ENCODE measurements around the gene SLX9. TPM values are rescaled to one million over a fixed set of nuclear protein-coding genes. Genes with fewer than 3 reads are reported as not detected.

The SLX9 gene
- total RNA-seq, 1 experiment from 2014 or later = 77.2 TPM

DNA sequence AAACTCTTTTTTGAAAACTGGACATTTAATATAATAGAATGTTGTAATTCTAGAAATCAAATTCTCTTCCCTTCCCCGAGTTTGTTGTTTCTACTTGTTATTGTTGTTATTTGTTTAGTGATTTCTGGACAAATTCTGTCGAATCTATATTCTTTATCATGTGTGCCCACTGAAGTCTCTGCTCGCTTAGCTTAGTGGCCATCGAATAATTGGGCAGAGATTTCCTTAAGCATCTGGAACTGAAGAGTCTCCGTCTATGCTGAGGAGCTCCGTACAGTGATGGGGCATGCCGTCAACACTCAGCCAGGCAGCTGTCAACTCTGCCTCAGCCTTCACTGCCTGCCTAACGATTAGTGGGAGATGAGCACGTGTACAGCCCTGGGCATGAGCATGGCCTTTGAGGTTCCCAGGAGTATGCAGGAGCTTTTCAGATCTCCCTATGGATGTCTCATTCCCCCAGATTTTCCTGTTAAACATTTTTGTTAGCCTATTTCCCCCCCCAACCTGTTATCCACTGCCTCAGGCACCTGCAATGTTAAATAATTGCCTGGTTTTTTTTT, 66.8 kb downstream of the SLX9 start:
- peaks cover 13% of the 10 kb centered on the region for H3K9me3 Mint-ChIP-seq
- no peaks in the 10 kb centered on the region for H3K36me3 Mint-ChIP-seq
- no peak overlapping the region for H3K27ac Mint-ChIP-seq
- no peak overlapping the region for H3K4me3 Mint-ChIP-seq
- DNase-seq (ENCODE audit: low spot score) (no peak), ATAC-seq (no peak)
- peaks cover 11% of the 10 kb centered on the region for H3K27me3 Mint-ChIP-seq (ENCODE audit: low read depth)
- ChIA-PET CTCF (interaction anchor here (0.9 to 1.4 kb wide), 5 partner anchors 57 to 302 kb away, joined by 3 to 6 read pairs (median 3); no protein-coding TSS in a partner anchor), POLR2A (no interaction called here)
- no peak for TF ChIP-seq FOXK1 (CRISPR knock-in tag; IDR thresholded peaks at IDR 0.05)
- TF ChIP-seq ZNF317 (CRISPR knock-in tag; IDR thresholded peaks at IDR 0.05; ENCODE audit: borderline replicate concordance, low read depth) = no peak
- TF ChIP-seq JUN (CRISPR knock-in tag; IDR thresholded peaks at IDR 0.05) = no peak
- TF ChIP-seq, protein P1, sequence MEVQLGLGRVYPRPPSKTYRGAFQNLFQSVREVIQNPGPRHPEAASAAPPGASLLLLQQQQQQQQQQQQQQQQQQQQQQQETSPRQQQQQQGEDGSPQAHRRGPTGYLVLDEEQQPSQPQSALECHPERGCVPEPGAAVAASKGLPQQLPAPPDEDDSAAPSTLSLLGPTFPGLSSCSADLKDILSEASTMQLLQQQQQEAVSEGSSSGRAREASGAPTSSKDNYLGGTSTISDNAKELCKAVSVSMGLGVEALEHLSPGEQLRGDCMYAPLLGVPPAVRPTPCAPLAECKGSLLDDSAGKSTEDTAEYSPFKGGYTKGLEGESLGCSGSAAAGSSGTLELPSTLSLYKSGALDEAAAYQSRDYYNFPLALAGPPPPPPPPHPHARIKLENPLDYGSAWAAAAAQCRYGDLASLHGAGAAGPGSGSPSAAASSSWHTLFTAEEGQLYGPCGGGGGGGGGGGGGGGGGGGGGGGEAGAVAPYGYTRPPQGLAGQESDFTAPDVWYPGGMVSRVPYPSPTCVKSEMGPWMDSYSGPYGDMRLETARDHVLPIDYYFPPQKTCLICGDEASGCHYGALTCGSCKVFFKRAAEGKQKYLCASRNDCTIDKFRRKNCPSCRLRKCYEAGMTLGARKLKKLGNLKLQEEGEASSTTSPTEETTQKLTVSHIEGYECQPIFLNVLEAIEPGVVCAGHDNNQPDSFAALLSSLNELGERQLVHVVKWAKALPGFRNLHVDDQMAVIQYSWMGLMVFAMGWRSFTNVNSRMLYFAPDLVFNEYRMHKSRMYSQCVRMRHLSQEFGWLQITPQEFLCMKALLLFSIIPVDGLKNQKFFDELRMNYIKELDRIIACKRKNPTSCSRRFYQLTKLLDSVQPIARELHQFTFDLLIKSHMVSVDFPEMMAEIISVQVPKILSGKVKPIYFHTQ (CRISPR knock-in tag; IDR thresholded peaks at IDR 0.05) = no peak
- TF ChIP-seq ESRRA (CRISPR knock-in tag; IDR thresholded peaks at IDR 0.05; ENCODE audit: borderline replicate concordance) = no peak
- TF ChIP-seq NR1H2 (CRISPR knock-in tag; IDR thresholded peaks at IDR 0.05) = no peak
- no peak for TF ChIP-seq TP53 (CRISPR knock-in tag; IDR thresholded peaks at IDR 0.05)
- no peak for TF ChIP-seq GRHL2 (CRISPR knock-in tag; IDR thresholded peaks at IDR 0.05; ENCODE audit: insufficient replicate concordance, severe bottlenecking)
- TF ChIP-seq, protein P2, sequence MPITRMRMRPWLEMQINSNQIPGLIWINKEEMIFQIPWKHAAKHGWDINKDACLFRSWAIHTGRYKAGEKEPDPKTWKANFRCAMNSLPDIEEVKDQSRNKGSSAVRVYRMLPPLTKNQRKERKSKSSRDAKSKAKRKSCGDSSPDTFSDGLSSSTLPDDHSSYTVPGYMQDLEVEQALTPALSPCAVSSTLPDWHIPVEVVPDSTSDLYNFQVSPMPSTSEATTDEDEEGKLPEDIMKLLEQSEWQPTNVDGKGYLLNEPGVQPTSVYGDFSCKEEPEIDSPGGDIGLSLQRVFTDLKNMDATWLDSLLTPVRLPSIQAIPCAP (CRISPR knock-in tag; IDR thresholded peaks at IDR 0.05) = no peak
- TF ChIP-seq, protein P3, sequence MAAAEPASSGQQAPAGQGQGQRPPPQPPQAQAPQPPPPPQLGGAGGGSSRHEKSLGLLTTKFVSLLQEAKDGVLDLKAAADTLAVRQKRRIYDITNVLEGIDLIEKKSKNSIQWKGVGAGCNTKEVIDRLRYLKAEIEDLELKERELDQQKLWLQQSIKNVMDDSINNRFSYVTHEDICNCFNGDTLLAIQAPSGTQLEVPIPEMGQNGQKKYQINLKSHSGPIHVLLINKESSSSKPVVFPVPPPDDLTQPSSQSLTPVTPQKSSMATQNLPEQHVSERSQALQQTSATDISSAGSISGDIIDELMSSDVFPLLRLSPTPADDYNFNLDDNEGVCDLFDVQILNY (CRISPR knock-in tag; IDR thresholded peaks at IDR 0.05) = no peak
- TF ChIP-seq TCF7 (CRISPR knock-in tag; IDR thresholded peaks at IDR 0.05; ENCODE audit: low read depth) = no peak
- TF ChIP-seq MXD4 (CRISPR knock-in tag; IDR thresholded peaks at IDR 0.05; ENCODE audit: borderline replicate concordance) = no peak
- TF ChIP-seq NFATC4 (CRISPR knock-in tag; IDR thresholded peaks at IDR 0.05) = no peak
- TF ChIP-seq ZNF121 (CRISPR knock-in tag; IDR thresholded peaks at IDR 0.05) = no peak
- peaks cover 6% of the 10 kb centered on the region for H3K4me1 Mint-ChIP-seq

DNA sequence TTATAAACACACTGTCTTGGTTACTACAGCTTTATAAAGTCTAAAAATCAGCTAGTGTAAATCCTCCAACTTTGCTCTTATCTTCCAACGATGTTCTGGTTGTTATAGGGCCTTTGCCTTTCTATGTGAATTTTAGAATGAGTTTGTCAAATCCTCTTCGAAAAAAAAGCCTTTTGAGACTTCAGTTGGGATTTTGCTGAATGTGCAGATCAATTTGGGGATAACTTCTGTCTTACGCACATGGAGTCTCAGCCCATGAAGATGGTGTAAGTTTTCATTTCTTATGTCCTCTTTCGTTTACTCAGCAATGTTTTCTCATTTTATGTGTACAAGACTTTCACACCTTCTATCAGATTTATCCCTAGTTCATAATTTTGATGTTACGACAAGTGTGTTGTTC, 69.8 kb downstream of the SLX9 start:
- TF ChIP-seq, protein P4, sequence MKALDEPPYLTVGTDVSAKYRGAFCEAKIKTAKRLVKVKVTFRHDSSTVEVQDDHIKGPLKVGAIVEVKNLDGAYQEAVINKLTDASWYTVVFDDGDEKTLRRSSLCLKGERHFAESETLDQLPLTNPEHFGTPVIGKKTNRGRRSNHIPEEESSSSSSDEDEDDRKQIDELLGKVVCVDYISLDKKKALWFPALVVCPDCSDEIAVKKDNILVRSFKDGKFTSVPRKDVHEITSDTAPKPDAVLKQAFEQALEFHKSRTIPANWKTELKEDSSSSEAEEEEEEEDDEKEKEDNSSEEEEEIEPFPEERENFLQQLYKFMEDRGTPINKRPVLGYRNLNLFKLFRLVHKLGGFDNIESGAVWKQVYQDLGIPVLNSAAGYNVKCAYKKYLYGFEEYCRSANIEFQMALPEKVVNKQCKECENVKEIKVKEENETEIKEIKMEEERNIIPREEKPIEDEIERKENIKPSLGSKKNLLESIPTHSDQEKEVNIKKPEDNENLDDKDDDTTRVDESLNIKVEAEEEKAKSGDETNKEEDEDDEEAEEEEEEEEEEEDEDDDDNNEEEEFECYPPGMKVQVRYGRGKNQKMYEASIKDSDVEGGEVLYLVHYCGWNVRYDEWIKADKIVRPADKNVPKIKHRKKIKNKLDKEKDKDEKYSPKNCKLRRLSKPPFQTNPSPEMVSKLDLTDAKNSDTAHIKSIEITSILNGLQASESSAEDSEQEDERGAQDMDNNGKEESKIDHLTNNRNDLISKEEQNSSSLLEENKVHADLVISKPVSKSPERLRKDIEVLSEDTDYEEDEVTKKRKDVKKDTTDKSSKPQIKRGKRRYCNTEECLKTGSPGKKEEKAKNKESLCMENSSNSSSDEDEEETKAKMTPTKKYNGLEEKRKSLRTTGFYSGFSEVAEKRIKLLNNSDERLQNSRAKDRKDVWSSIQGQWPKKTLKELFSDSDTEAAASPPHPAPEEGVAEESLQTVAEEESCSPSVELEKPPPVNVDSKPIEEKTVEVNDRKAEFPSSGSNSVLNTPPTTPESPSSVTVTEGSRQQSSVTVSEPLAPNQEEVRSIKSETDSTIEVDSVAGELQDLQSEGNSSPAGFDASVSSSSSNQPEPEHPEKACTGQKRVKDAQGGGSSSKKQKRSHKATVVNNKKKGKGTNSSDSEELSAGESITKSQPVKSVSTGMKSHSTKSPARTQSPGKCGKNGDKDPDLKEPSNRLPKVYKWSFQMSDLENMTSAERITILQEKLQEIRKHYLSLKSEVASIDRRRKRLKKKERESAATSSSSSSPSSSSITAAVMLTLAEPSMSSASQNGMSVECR (CRISPR knock-in tag; IDR thresholded peaks at IDR 0.05; ENCODE audit: borderline replicate concordance) = no peak
- TF ChIP-seq, protein P5, sequence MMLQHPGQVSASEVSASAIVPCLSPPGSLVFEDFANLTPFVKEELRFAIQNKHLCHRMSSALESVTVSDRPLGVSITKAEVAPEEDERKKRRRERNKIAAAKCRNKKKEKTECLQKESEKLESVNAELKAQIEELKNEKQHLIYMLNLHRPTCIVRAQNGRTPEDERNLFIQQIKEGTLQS (CRISPR knock-in tag; conservative IDR thresholded peaks at IDR 0.05) = no peak
- no peak for TF ChIP-seq ZBTB21 (CRISPR knock-in tag; IDR thresholded peaks at IDR 0.05; ENCODE audit: borderline replicate concordance)
- no peak for TF ChIP-seq ESRRA (CRISPR knock-in tag; IDR thresholded peaks at IDR 0.05; ENCODE audit: borderline replicate concordance)
- TF ChIP-seq SMAD3 (CRISPR knock-in tag; IDR thresholded peaks at IDR 0.05; ENCODE audit: borderline replicate concordance) = no peak
- TF ChIP-seq KAT7 (CRISPR knock-in tag; IDR thresholded peaks at IDR 0.05; ENCODE audit: borderline replicate concordance) = no peak
- no peak for TF ChIP-seq ZNF671 (CRISPR knock-in tag; IDR thresholded peaks at IDR 0.05)
- TF ChIP-seq ZNF138 (CRISPR knock-in tag; conservative IDR thresholded peaks at IDR 0.05) = no peak
- Mint-ChIP-seq H3K27ac (no peak overlapping the region), H3K4me1 (peaks cover 19% of the 10 kb centered on the region), H3K27me3 (ENCODE audit: low read depth) (peaks cover 11% of the 10 kb centered on the region), H3K36me3 (no peaks in the 10 kb centered on the region), H3K9me3 (peaks cover 13% of the 10 kb centered on the region), H3K4me3 (no peak overlapping the region)
- POLR2A ChIA-PET = no interaction called here
- no peak for ATAC-seq
- DNase-seq (ENCODE audit: low spot score) = no peak
- CTCF ChIA-PET = interaction anchor here (1.2 kb wide), 1 partner anchor 119 kb away, joined by 3 read pairs; no protein-coding TSS in a partner anchor
